Measurements from ENCODE around the gene PEAR1.

- TF ChIP-seq, protein P1, sequence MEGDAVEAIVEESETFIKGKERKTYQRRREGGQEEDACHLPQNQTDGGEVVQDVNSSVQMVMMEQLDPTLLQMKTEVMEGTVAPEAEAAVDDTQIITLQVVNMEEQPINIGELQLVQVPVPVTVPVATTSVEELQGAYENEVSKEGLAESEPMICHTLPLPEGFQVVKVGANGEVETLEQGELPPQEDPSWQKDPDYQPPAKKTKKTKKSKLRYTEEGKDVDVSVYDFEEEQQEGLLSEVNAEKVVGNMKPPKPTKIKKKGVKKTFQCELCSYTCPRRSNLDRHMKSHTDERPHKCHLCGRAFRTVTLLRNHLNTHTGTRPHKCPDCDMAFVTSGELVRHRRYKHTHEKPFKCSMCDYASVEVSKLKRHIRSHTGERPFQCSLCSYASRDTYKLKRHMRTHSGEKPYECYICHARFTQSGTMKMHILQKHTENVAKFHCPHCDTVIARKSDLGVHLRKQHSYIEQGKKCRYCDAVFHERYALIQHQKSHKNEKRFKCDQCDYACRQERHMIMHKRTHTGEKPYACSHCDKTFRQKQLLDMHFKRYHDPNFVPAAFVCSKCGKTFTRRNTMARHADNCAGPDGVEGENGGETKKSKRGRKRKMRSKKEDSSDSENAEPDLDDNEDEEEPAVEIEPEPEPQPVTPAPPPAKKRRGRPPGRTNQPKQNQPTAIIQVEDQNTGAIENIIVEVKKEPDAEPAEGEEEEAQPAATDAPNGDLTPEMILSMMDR (conservative IDR thresholded peaks at IDR 0.05; ENCODE audit: low read length): no peak
- no peak for TF ChIP-seq EZH2phosphoT487 (IDR thresholded peaks at IDR 0.05; ENCODE audit: borderline replicate concordance, low read depth, low read length)
These were observed 28.7 kb upstream of the PEAR1 start for GRCh38 chr1:156864796-156865195.
